Astrocyte (in vitro differentiated cells and primary cell): ENCODE results near the gene OR2D3.

Experiments used
- EZH2 ChIP-seq: IDR thresholded peaks from 2 replicates; pipeline ENCODE4 v1.6.1; 2012; ENCODE audit warnings: mild to moderate bottlenecking, low read length, inconsistent platforms; ENCODE audit not compliant: insufficient read depth
- TF ChIP-seq, protein P1 (sequence below): IDR thresholded peaks from 2 replicates; pipeline ENCODE4 v1.5.1; 2011; ENCODE audit warnings: low read depth, mild to moderate bottlenecking, inconsistent platforms, low read length, moderate library complexity; ENCODE audit not compliant: insufficient read depth

GRCh38 chr11:6911948-6912347 lies 8.9 kb upstream of the OR2D3 start:
- TF ChIP-seq, protein P1, sequence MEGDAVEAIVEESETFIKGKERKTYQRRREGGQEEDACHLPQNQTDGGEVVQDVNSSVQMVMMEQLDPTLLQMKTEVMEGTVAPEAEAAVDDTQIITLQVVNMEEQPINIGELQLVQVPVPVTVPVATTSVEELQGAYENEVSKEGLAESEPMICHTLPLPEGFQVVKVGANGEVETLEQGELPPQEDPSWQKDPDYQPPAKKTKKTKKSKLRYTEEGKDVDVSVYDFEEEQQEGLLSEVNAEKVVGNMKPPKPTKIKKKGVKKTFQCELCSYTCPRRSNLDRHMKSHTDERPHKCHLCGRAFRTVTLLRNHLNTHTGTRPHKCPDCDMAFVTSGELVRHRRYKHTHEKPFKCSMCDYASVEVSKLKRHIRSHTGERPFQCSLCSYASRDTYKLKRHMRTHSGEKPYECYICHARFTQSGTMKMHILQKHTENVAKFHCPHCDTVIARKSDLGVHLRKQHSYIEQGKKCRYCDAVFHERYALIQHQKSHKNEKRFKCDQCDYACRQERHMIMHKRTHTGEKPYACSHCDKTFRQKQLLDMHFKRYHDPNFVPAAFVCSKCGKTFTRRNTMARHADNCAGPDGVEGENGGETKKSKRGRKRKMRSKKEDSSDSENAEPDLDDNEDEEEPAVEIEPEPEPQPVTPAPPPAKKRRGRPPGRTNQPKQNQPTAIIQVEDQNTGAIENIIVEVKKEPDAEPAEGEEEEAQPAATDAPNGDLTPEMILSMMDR = no peak
- no peak for TF ChIP-seq EZH2
